Gastroesophageal sphincter (tissue), 4 donors: ENCODE data around the gene WDR43. TPM values are rescaled to one million over a fixed set of nuclear protein-coding genes. Genes with fewer than 3 reads are reported as not detected.

ENCODE experiments used
- ATAC-seq: fragments of 150-250 bp; one replicate; pipeline ENCODE4 v1.9.1; 2016; ENCODE audit warnings: mild to moderate bottlenecking, moderate library complexity
- H3K27ac ChIP-seq, 4 donors: fragments of 200-600 bp; sonication (generic) in 3 of 4; 1 replicate in 3 of 4; 2 replicates in 1 of 4; pipeline ENCODE4 v1.5.1; 2016 to 2019
- H3K27me3 ChIP-seq: fragments of 200-600 bp; sonication (generic); one replicate; pipeline ENCODE4 v1.5.1; 2019
- H3K36me3 ChIP-seq, 2 donors: fragments of 200-600 bp; sonication (generic); one replicate each; pipeline ENCODE4 v1.5.1; 2019; ENCODE audit warnings: control low read depth in 1 of 2
- H3K4me1 ChIP-seq, 3 donors: fragments of 200-600 bp; sonication (generic); 1 replicate in 2 of 3; 2 replicates in 1 of 3; pipeline ENCODE4 v1.5.1; 2016 to 2019; ENCODE audit warnings: control low read depth in 2 of 3
- H3K4me3 ChIP-seq, 2 donors: fragments of 200-600 bp; sonication (generic); one replicate each; pipeline ENCODE4 v1.5.1; 2019; ENCODE audit warnings: mild to moderate bottlenecking in 1 of 2, moderate library complexity in 1 of 2
- H3K9me3 ChIP-seq, 3 donors: fragments of 200-600 bp; sonication (generic); one replicate each; pipeline ENCODE4 v1.5.1; 2017 to 2019; ENCODE audit warnings: control low read depth in 2 of 3
- EP300 ChIP-seq: sonication (generic); formaldehyde crosslinking; IDR thresholded peaks from one replicate; pipeline ENCODE4 v1.6.1; 2017; ENCODE audit warnings: antibody characterized with exemption, mild to moderate bottlenecking
- POLR2A ChIP-seq, 2 donors: fragments of 450-650 bp; IDR thresholded peaks; one replicate each; pipeline ENCODE4 v1.6.1; 2017; ENCODE audit warnings: antibody characterized with exemption in 2 of 2, mild to moderate bottlenecking in 2 of 2, moderate library complexity in 1 of 2
- POLR2AphosphoS5 ChIP-seq: sonication (generic); formaldehyde crosslinking; IDR thresholded peaks from one replicate; pipeline ENCODE4 v1.6.1; 2017; ENCODE audit warnings: antibody characterized with exemption
- WGBS, 2 donors: methylation state at CpG; one replicate each; pipeline ENCODE4 v1.1.5; 2018; ENCODE audit warnings: low coverage in 1 of 2; 5-methylcytosine and 5-hydroxymethylcytosine counted together
- total RNA-seq, 4 donors: library from RNA; depleted of rRNA; stranded (reverse); fragments of >200 nt; gene quantifications; one replicate each; pipeline ENCODE4 v1.1.0, GENCODE V29; 2016
- TF ChIP-seq, protein P1 (sequence below), 4 experiments: fragments of 200-600 bp in 2 of 4; fragments of 450-650 bp in 2 of 4; sonication (generic) in 1 of 4; IDR thresholded peaks; one replicate each; pipeline ENCODE4 v1.5.1; 2017 to 2019; ENCODE audit warnings: antibody characterized with exemption in 4 of 4, mild to moderate bottlenecking in 2 of 4, moderate library complexity in 2 of 4

The WDR43 gene
- total RNA-seq, 4 donors from 2014 or later, result 29.6 to 51.7 (median 39.0) TPM

DNA sequence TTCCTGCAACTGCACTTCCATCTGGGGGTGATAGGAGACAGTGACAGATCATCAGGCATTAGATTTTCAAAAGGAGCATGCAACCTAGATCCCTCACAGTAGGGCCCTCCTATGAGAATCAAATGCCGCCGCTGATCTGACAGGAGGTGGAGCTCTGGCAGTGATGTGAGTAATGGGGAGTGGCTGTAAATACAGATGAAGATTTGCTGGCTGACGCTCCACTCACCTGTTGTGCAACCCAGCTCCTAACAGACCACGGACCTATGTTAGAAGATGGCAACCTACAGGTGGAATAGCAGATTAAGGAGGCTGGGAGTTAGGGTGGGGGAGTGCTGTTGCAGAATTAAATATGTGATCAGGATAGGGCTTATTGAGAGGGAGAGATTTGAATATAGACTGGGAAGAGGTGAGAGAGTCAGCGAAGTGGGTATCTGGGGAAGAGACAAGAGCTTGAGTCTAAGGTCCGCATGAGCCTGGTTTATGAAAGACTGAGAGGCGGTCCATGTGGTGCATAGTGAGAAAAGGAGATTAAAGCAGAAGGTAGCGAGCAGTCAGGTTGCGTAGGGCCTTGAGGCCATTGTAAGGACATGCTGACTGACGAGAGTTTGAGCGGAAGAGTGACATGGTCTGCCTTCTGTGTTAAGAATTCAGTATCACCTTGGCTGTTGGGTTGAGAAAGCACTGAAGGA lies 55.3 kb downstream of the WDR43 start:
- Histone ChIP-seq H3K27ac (no peak overlapping the region), H3K4me3 (no peak overlapping the region), H3K36me3 (peaks cover 0 to 50% of the 10 kb centered on the region in 2 donors), H3K9me3 (no peaks in the 10 kb centered on the region), H3K4me1 (no peaks in the 10 kb centered on the region), H3K27me3 (no peaks in the 10 kb centered on the region)
- WGBS, 2 donors, result 80 to 84% methylated on average over 7 to 9 of the region's 11 CpGs
- ATAC-seq, result no peak
- TF ChIP-seq EP300 (no peak), POLR2A (IDR thresholded peaks at IDR 0.05) (no peak), POLR2AphosphoS5 (no peak)
- TF ChIP-seq, protein P1, sequence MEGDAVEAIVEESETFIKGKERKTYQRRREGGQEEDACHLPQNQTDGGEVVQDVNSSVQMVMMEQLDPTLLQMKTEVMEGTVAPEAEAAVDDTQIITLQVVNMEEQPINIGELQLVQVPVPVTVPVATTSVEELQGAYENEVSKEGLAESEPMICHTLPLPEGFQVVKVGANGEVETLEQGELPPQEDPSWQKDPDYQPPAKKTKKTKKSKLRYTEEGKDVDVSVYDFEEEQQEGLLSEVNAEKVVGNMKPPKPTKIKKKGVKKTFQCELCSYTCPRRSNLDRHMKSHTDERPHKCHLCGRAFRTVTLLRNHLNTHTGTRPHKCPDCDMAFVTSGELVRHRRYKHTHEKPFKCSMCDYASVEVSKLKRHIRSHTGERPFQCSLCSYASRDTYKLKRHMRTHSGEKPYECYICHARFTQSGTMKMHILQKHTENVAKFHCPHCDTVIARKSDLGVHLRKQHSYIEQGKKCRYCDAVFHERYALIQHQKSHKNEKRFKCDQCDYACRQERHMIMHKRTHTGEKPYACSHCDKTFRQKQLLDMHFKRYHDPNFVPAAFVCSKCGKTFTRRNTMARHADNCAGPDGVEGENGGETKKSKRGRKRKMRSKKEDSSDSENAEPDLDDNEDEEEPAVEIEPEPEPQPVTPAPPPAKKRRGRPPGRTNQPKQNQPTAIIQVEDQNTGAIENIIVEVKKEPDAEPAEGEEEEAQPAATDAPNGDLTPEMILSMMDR (IDR thresholded peaks at IDR 0.05), result no peak

DNA sequence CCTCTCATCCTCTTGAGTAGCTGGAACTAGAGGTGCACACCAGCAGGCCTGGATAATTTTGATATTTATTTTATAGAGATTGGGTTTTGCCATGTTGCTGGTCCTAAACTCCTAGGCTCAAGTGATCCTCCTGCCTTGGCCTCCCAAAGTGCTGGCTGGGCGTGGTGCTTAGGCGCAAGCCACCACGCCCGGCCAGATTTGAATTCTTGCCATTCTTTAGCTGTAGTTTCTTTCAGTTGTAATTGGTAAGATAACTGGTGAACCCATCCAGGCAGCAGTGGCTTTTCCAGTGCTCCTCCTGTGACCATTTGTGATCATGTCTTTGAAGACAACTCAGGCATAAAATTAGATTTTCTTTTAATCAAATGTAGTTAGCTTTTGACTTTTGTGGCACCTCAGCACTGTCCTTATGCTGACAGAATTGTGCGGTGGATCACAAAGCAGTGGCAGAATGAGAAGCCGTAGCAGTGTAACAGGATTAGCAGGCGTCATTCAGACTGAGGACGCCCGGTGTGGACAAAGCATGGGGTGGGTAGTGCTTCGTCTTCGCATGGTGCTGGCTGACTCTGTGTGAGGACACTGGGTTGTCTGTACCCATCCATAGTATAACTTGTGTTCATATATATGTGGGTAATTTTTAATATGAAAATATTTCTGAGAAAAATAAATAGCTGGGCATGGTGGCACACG lies 56.6 kb downstream of the WDR43 start:
- H3K4me1 ChIP-seq, result no peaks in the 10 kb centered on the region
- WGBS, 2 donors, result 87 to 94% methylated on average over 7 to 12 of the region's 12 CpGs
- H3K4me3 ChIP-seq, result no peak overlapping the region
- H3K36me3 ChIP-seq, result peaks cover 0 to 37% of the 10 kb centered on the region in 2 donors
- ATAC-seq, result no peak
- TF ChIP-seq EP300, result no peak
- TF ChIP-seq POLR2A (IDR thresholded peaks at IDR 0.05), result no peak
- TF ChIP-seq, protein P1 (IDR thresholded peaks at IDR 0.05), result no peak
- no peak for TF ChIP-seq POLR2AphosphoS5
- H3K27ac ChIP-seq, result peak overlapping the region in 3 of 4 donors; percentile 36 to 65 (median 46)
- no peaks in the 10 kb centered on the region for H3K27me3 ChIP-seq
- no peaks in the 10 kb centered on the region for H3K9me3 ChIP-seq

DNA sequence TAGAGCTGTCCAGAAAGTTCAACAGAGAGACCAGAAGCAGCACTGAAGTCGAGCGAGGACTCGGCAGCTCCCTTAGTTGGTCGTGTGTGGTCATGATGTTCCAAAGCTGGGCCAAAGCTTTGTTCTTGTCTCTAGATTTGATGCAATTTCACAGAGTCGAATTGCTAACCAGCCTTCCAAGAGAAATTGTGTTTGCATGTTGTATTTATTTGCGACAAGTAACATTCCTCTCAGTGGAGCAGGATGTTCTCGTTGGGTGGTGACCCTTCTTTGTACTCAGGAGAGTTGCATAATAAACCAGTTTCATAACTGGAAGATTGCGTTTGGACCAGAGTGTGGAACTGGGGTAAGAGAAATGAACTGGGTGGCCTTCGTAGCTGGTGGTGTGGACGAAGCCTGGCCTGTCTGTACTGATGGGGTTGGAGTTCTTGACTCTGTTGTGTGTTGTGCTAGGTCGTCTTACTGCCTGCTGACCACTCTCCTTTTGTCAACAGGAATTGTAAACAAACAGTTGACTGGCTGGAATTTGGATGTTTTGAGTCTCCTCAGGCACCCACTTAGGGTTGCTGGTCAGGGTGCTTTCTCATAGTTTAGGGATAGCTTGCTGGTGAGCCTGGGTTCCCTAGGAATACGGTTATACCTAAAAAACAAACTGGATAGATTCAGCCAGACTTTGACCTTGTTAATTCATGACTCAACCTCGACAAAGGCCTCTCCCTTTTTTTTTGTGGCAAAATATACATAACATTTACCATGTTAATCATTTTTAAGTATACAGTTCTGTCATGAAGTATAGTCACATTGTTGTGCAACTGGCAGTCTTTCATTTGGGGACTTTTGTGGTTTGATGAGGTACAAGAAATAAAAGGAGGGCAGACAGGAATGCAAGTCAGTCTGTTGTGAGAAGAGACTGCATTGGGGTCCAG lies 57.7 kb downstream of the WDR43 start:
- Histone ChIP-seq H3K4me1 (no peaks in the 10 kb centered on the region), H3K9me3 (no peaks in the 10 kb centered on the region), H3K36me3 (peaks cover 0 to 26% of the 10 kb centered on the region in 2 donors), H3K27ac (peak overlapping the region in 3 of 4 donors; percentile 36 to 65 (median 46)), H3K27me3 (no peaks in the 10 kb centered on the region), H3K4me3 (no peak overlapping the region)
- ATAC-seq, result peak; percentile 87
- 70 to 76% methylated on average over 11 to 13 of the region's 13 CpGs for WGBS, 2 donors
- TF ChIP-seq POLR2A (IDR thresholded peaks at IDR 0.05), result no peak
- no peak for TF ChIP-seq EP300
- TF ChIP-seq, protein P1 (IDR thresholded peaks at IDR 0.05), result no peak
- TF ChIP-seq POLR2AphosphoS5, result peak; percentile 49

DNA sequence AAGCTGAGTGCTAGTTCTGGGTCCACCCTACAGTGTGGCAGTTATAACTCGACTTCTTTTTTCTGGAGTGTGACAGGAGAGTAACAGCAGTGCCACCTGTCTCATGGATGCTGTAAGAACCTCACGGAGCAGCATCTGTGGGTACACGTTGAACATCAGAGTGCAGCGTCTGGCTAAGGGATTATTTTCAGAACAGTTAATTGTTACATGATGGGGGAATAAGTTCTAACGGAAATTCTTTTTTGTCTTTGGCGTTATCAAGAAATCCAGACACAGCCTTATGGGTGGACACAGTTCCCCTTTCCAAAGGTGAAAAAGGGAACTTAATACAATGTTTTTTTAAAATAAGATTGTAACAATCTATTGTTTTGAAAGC lies 58.4 kb downstream of the WDR43 start:
- ATAC-seq, result no peak
- TF ChIP-seq, protein P1 (IDR thresholded peaks at IDR 0.05), result no peak
- TF ChIP-seq POLR2A (IDR thresholded peaks at IDR 0.05), result no peak
- TF ChIP-seq POLR2AphosphoS5, result no peak
- no peak for TF ChIP-seq EP300
- H3K4me3 ChIP-seq, result no peak overlapping the region
- H3K36me3 ChIP-seq, result peaks cover 0 to 20% of the 10 kb centered on the region in 2 donors
- no peaks in the 10 kb centered on the region for H3K4me1 ChIP-seq
- H3K27ac ChIP-seq, result peak overlapping the region in 2 of 4 donors; percentile 2 to 35
- H3K27me3 ChIP-seq, result no peaks in the 10 kb centered on the region
- H3K9me3 ChIP-seq, result no peaks in the 10 kb centered on the region
- 41 to 50% methylated on average over 3 to 6 of the region's 6 CpGs for WGBS, 2 donors
